K562 (cell line): Measurements from ENCODE around the gene SERPINA6. TPM values are rescaled to one million over a fixed set of nuclear protein-coding genes. Genes with fewer than 3 reads are reported as not detected.

Experiments
- ATAC-seq: fragments of 200-7000 bp; cut with Tn5 transposase; 3 replicates; pipeline ENCODE4 v1.9.1; 2020; ENCODE audit warnings: moderate library complexity
- BruUV-seq: library from RNA; stranded (reverse); fragments of 400-500 nt; replicated peaks from 2 replicates; lab custom pipeline; 2021; lab: Mats Ljungman, UMichigan
- CTCF ChIA-PET: fragments of 300-600 bp; formaldehyde crosslinking; extraction: SDS; loops from one replicate; lab custom pipeline; 2021; ENCODE audit warnings: low intra/inter-chr PET ratio; lab: Yijun Ruan, JAX
- POLR2A ChIA-PET: fragments of 300-600, 350-650 bp; sonication (Branson Sonifier 250); formaldehyde crosslinking; extraction: SDS; loops from one replicate; lab custom pipeline; 2021; ENCODE audit warnings: antibody characterized with exemption, inconsistent platforms; lab: Yijun Ruan, JAX
- DNase-seq, 4 experiments: peaks; one replicate each; pipeline versions ENCODE4 v3.0.0 to v3.0.0-alpha.2; 2011 to 2018; ENCODE audit warnings: low spot score in 3 of 4, mixed read lengths in 3 of 4; ENCODE audit errors: extremely low read depth in 1 of 4
- FAIRE-seq: peaks from 2 replicates; lab custom pipeline; 2011; peaks lifted over from hg19 to GRCh38; lab: Jason Lieb, UNC
- H2AFZ ChIP-seq: 2 replicates; pipeline ENCODE4 v1.6.0; 2011; ENCODE audit warnings: low read depth, low read length, control low read depth, inconsistent platforms
- H3K27ac ChIP-seq: fragments of 200-600 bp; 3 replicates; pipeline ENCODE4 v1.8.0; 2011; ENCODE audit warnings: low read depth, mild to moderate bottlenecking, control low read depth, inconsistent platforms, low read length, moderate library complexity, mixed read lengths; ENCODE audit errors: extremely low read depth
- H3K27me3 ChIP-seq, 2 experiments: fragments of 300-600 bp in 1 of 2; 2 replicates in 1 of 2; 3 replicates in 1 of 2; pipeline versions ENCODE4 v1.6.0 to v1.8.0; 2011; ENCODE audit warnings: inconsistent platforms in 2 of 2, low read length in 2 of 2, mild to moderate bottlenecking in 1 of 2, mixed read lengths in 1 of 2, moderate library complexity in 1 of 2; ENCODE audit not compliant: control insufficient read depth in 2 of 2, insufficient read depth in 2 of 2
- H3K36me3 ChIP-seq: fragments of 300-600 bp; 3 replicates; pipeline ENCODE4 v1.8.0; 2011; ENCODE audit warnings: mild to moderate bottlenecking, low read length, inconsistent platforms; ENCODE audit not compliant: control insufficient read depth, insufficient read depth
- H3K4me1 ChIP-seq, 2 experiments: fragments of 200-600 bp in 1 of 2; replicated peaks in 1 of 2; 2 replicates in 1 of 2; 3 replicates in 1 of 2; pipeline versions ENCODE4 v1.5.1 to v1.8.0; 2011; ENCODE audit warnings: inconsistent platforms in 2 of 2, low read length in 2 of 2, mild to moderate bottlenecking in 1 of 2, mixed read lengths in 1 of 2, moderate library complexity in 1 of 2; ENCODE audit not compliant: control insufficient read depth in 2 of 2, insufficient read depth in 2 of 2
- H3K4me2 ChIP-seq: 2 replicates; pipeline ENCODE4 v1.6.1; 2011; ENCODE audit warnings: low read length, control low read depth, inconsistent platforms, mixed read lengths; ENCODE audit not compliant: insufficient read depth
- H3K4me3 ChIP-seq: fragments of 200-600 bp; sonication (generic), shearing (Covaris generic); 2 replicates; pipeline ENCODE4 v1.5.1; 2016; ENCODE audit warnings: control low read depth, inconsistent platforms
- H3K79me2 ChIP-seq: fragments of 200-600 bp; 3 replicates; pipeline ENCODE4 v1.8.0; 2011; ENCODE audit warnings: low read length, inconsistent platforms; ENCODE audit not compliant: control insufficient read depth, insufficient read depth
- H3K9ac ChIP-seq, 2 experiments: 2 replicates each; pipeline versions ENCODE4 v1.6.0 to v1.6.1; 2011; ENCODE audit warnings: low read depth in 2 of 2, low read length in 2 of 2, control low read depth in 1 of 2, inconsistent platforms in 1 of 2, mild to moderate bottlenecking in 1 of 2, mixed read lengths in 1 of 2; ENCODE audit not compliant: insufficient read depth in 1 of 2
- H3K9me1 ChIP-seq: one replicate; pipeline ENCODE4 v1.6.0; 2011; ENCODE audit warnings: inconsistent platforms, mild to moderate bottlenecking, low read length, moderate library complexity; ENCODE audit not compliant: control insufficient read depth, insufficient read depth
- H3K9me3 ChIP-seq: replicated peaks from 2 replicates; pipeline ENCODE4 v1.5.1; 2011; ENCODE audit warnings: low read depth, low read length, inconsistent platforms; ENCODE audit not compliant: control insufficient read depth, insufficient read depth
- H4K20me1 ChIP-seq: replicated peaks from 2 replicates; pipeline ENCODE4 v1.6.1; 2011; ENCODE audit warnings: low read length, inconsistent platforms, mixed read lengths; ENCODE audit not compliant: control insufficient read depth, insufficient read depth
- HIVEP1 ChIP-seq: fragments of 250-450 bp; sonication (Bioruptor Pico); IDR thresholded peaks from 2 replicates; pipeline ENCODE4 v1.4.0; 2020; ENCODE audit warnings: mild to moderate bottlenecking
- MCM7 ChIP-seq, 2 experiments: fragments of 450-650 bp; IDR thresholded peaks; 2 replicates each; pipeline ENCODE4 v1.6.1; 2016 to 2018
- NR4A1 ChIP-seq, 2 experiments: fragments of 250-450 bp in 1 of 2; fragments of 450-650 bp in 1 of 2; sonication (Bioruptor Pico) in 1 of 2; IDR thresholded peaks; 2 replicates each; pipeline versions ENCODE4 v1.4.0 to v1.6.1; 2016 to 2020; ENCODE audit warnings: mild to moderate bottlenecking in 2 of 2, missing compliant biosample characterization in 1 of 2, missing genetic modification characterization in 1 of 2, moderate library complexity in 1 of 2
- SETDB1 ChIP-seq: IDR thresholded peaks from one replicate; pipeline ENCODE4 v1.6.1; 2012; ENCODE audit warnings: low read length, control low read depth, inconsistent platforms
- TEAD2 ChIP-seq: fragments of 450-650 bp; IDR thresholded peaks from 2 replicates; pipeline ENCODE4 v1.6.1; 2016; ENCODE audit warnings: missing genetic modification characterization, control low read depth, missing compliant biosample characterization
- ZNF316 ChIP-seq: fragments of 450-650 bp; IDR thresholded peaks from 2 replicates; pipeline ENCODE4 v1.6.1; 2016
- ZNF561 ChIP-seq: fragments of 450-650 bp; formaldehyde crosslinking; conservative IDR thresholded peaks from 2 replicates; pipeline ENCODE4 v1.4.0; 2020; ENCODE audit warnings: mild to moderate bottlenecking, moderate library complexity
- WGBS: fragments of 100-300 bp; shearing (Covaris generic); methylation state at CpG from one replicate; pipeline ENCODE4 v1.1.6; 2016; ENCODE audit warnings: low coverage, mixed read lengths; ENCODE audit not compliant: insufficient coverage; ENCODE audit errors: missing lambda C conversion rate; 5-methylcytosine and 5-hydroxymethylcytosine counted together
- in situ Hi-C: fragments of 300-500 bp; cut with MboI; formaldehyde crosslinking; loops from 4 replicates; pipeline ENCODE4 v1.15.0; 2018; ENCODE audit warnings: inconsistent platforms, mixed read lengths
- intact Hi-C: fragments of 100-400 bp; cut with micrococcal nuclease; formaldehyde crosslinking; loops from 2 replicates; pipeline ENCODE4 v1.14.2; 2022
- polyA plus RNA-seq, 8 experiments: library from polyadenylated mRNA; depleted of rRNA in 4 of 8; stranded (reverse) in 5 of 8; unstranded in 3 of 8; fragments of >200 nt; fragmentation: Nextera tagmentation in 2 of 8; fragmentation: Illumina TruSeq in 1 of 8; extraction: Ambion mirVana in 2 of 8; extraction: Trizol in 1 of 8; gene quantifications; 2 replicates each; pipeline versions ENCODE4 v1.2.1 to v1.2.3, GENCODE V29; 2011 to 2014; ENCODE audit warnings: inconsistent platforms in 1 of 8, missing spikeins in 1 of 8
- total RNA-seq, 7 experiments: library from RNA; depleted of rRNA in 6 of 7; stranded (reverse); fragments of >200 nt in 6 of 7; fragmentation: Illumina TruSeq in 2 of 7; extraction: Trizol in 2 of 7; gene quantifications; 2 replicates each; pipeline versions ENCODE4 v1.2.1 to v1.2.3, GENCODE V29; 2011 to 2021; ENCODE audit warnings: low replicate concordance in 1 of 7
- TF ChIP-seq, protein P1 (sequence below), 2 experiments: fragments of 450-650 bp; IDR thresholded peaks; 2 replicates each; pipeline ENCODE4 v1.6.1; 2016

Gene SERPINA6
- total and polyA plus RNA-seq, 9 of the 15 experiments (the other 6 are each of a cell fraction or from before 2014, with no cell fraction given), result not detected

DNA sequence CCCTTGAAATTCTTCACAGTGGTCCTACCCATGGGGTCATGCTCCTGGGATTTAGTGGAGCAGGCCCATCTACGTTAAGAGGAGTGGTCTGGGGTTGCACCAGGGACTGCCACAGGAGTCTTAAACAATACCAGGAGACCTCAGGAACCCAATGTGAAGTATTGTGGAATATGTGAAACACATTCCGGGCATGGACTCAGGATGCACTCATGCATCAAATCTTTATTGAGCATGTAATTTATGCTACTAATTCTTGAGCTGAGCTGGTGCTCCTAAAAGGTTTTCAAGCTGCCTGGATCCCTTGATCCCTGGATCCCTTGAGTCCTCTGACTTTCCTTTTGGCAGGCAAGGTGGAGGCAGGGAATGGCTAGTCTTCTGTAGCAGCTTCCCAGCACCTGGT, 38.9 kb downstream of the SERPINA6 start:
- no peaks in the 10 kb centered on the region for H4K20me1 ChIP-seq
- no peak overlapping the region for H3K9ac ChIP-seq
- ATAC-seq (no peak), DNase-seq (no peak), FAIRE-seq (no peak)
- TF ChIP-seq MCM7 (IDR thresholded peaks at IDR 0.05), result no peak
- no peak for TF ChIP-seq HIVEP1 (CRISPR knock-in tag)
- TF ChIP-seq, protein P1, sequence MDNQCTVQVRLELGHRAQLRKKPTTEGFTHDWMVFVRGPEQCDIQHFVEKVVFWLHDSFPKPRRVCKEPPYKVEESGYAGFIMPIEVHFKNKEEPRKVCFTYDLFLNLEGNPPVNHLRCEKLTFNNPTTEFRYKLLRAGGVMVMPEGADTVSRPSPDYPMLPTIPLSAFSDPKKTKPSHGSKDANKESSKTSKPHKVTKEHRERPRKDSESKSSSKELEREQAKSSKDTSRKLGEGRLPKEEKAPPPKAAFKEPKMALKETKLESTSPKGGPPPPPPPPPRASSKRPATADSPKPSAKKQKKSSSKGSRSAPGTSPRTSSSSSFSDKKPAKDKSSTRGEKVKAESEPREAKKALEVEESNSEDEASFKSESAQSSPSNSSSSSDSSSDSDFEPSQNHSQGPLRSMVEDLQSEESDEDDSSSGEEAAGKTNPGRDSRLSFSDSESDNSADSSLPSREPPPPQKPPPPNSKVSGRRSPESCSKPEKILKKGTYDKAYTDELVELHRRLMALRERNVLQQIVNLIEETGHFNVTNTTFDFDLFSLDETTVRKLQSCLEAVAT (IDR thresholded peaks at IDR 0.05), result no peak
- TF ChIP-seq NR4A1 (CRISPR knock-in tag; IDR thresholded peaks at IDR 0.05), result no peak
- no peak for TF ChIP-seq NR4A1 (tag; IDR thresholded peaks at IDR 0.05)
- no peak for TF ChIP-seq TEAD2 (tag)
- TF ChIP-seq ZNF561, result no peak
- no peak for TF ChIP-seq ZNF316
- TF ChIP-seq SETDB1, result no peak
- no peaks in the 10 kb centered on the region for H3K9me1 ChIP-seq
- H3K79me2 ChIP-seq, result no peaks in the 10 kb centered on the region
- no peak overlapping the region for H3K4me2 ChIP-seq
- intact Hi-C loops, result no loop called here
- H3K27ac ChIP-seq, result no peak overlapping the region
- no peaks in the 10 kb centered on the region for H3K9me3 ChIP-seq
- BruUV-seq, result no TSS peak
- in situ Hi-C loops, result no loop called here
- no peak overlapping the region for H2AFZ ChIP-seq
- H3K4me3 ChIP-seq, result no peak overlapping the region
- POLR2A ChIA-PET, result no interaction called here
- no peaks in the 10 kb centered on the region for H3K36me3 ChIP-seq
- H3K27me3 ChIP-seq, result no peaks in the 10 kb centered on the region
- 0% methylated on average over 2 of the region's 2 CpGs for WGBS
- CTCF ChIA-PET, result no interaction called here
- H3K4me1 ChIP-seq, result no peaks in the 10 kb centered on the region
